Bronchial epithelial cell (primary cell): Measurements from ENCODE around the gene CNN3. TPM values are rescaled to one million over a fixed set of nuclear protein-coding genes. Genes with fewer than 3 reads are reported as not detected.
A peak's percentile ranks its signal among the peaks of the same experiment; 100 is the strongest.
"Not testable (repeated sequence)": the region's sequence is repeated elsewhere in the genome, so short reads cannot be mapped to it uniquely, and the experiment has no call there.

Experiments
- DNase-seq: peaks from one replicate; pipeline ENCODE4 v3.0.0-alpha.2; 2010; ENCODE audit warnings: low read depth
- FAIRE-seq: peaks from 2 replicates; lab custom pipeline; 2011; peaks lifted over from hg19 to GRCh38; lab: Jason Lieb, UNC
- H3K27me3 ChIP-seq: 2 replicates; pipeline ENCODE4 v1.5.1; 2011; ENCODE audit warnings: low read length; ENCODE audit not compliant: control insufficient read depth, insufficient read depth
- H3K36me3 ChIP-seq: 2 replicates; pipeline ENCODE4 v1.5.1; 2011; ENCODE audit warnings: low read length; ENCODE audit not compliant: control insufficient read depth, insufficient read depth
- H3K4me3 ChIP-seq: 2 replicates; pipeline ENCODE4 v1.5.1; 2011; ENCODE audit warnings: mild to moderate bottlenecking, low read depth, low read length, control low read depth
- total RNA-seq: library from RNA; depleted of rRNA; stranded (reverse); fragments of >200 nt; gene quantifications from 2 replicates; pipeline ENCODE4 v1.2.1, GENCODE V29; 2014
- TF ChIP-seq, protein P1 (sequence below): IDR thresholded peaks from 2 replicates; pipeline ENCODE4 v1.5.1; 2011; ENCODE audit warnings: mild to moderate bottlenecking, moderate library complexity, low read length, control low read depth, inconsistent platforms; ENCODE audit not compliant: insufficient read depth, severe bottlenecking

Gene CNN3
- total RNA-seq, 1 donor from 2014 or later = 33.4 TPM

DNA sequence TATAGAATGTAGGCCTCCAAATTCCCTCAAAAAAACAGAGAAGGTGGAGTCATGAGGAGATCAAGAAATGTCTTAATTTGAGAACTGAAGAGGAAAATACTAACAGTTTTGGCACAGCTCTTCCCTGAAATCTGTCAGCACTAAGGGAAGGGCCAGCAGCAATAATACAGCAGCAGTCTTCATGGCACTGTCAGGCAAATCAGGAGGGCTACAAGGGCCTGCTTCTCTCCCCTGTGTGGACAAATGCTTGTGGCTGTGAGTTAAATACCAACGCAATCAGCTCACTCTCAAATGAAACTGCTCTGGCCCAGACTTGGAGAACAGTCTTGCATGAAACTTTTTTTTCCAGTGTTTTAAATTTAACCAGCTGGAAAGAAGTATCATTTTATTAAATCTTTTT is 20.5 kb upstream of the CNN3 start:
- Histone ChIP-seq H3K27me3 (no peaks in the 10 kb centered on the region), H3K36me3 (no peaks in the 10 kb centered on the region), H3K4me3 (no peak overlapping the region)
- no peak for FAIRE-seq
- TF ChIP-seq, protein P1, sequence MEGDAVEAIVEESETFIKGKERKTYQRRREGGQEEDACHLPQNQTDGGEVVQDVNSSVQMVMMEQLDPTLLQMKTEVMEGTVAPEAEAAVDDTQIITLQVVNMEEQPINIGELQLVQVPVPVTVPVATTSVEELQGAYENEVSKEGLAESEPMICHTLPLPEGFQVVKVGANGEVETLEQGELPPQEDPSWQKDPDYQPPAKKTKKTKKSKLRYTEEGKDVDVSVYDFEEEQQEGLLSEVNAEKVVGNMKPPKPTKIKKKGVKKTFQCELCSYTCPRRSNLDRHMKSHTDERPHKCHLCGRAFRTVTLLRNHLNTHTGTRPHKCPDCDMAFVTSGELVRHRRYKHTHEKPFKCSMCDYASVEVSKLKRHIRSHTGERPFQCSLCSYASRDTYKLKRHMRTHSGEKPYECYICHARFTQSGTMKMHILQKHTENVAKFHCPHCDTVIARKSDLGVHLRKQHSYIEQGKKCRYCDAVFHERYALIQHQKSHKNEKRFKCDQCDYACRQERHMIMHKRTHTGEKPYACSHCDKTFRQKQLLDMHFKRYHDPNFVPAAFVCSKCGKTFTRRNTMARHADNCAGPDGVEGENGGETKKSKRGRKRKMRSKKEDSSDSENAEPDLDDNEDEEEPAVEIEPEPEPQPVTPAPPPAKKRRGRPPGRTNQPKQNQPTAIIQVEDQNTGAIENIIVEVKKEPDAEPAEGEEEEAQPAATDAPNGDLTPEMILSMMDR = no peak
- no peak for DNase-seq

DNA sequence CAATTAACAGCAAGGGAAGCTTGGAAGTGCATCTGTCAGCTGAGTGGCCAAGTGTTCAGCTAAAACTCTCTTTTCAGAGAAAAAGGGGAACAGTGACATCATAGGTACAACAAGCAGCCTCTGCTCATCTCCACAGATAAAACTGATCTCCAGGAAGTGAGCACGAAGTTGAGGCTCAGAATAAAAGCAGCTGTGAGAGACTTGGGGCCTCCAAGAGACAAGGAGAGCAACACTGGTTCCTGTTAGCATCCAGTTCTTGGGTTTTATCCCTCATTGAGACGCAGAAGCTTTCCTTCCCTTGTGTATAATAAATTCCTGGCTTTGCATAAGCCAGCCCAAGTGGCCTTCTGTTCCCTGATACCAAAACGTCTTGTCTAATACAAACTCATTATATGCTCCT is 20.0 kb upstream of the CNN3 start:
- no peak overlapping the region for H3K4me3 ChIP-seq
- TF ChIP-seq, protein P1 = no peak
- DNase-seq (no peak), FAIRE-seq (no peak)
- no peaks in the 10 kb centered on the region for H3K27me3 ChIP-seq
- H3K36me3 ChIP-seq = no peaks in the 10 kb centered on the region

DNA sequence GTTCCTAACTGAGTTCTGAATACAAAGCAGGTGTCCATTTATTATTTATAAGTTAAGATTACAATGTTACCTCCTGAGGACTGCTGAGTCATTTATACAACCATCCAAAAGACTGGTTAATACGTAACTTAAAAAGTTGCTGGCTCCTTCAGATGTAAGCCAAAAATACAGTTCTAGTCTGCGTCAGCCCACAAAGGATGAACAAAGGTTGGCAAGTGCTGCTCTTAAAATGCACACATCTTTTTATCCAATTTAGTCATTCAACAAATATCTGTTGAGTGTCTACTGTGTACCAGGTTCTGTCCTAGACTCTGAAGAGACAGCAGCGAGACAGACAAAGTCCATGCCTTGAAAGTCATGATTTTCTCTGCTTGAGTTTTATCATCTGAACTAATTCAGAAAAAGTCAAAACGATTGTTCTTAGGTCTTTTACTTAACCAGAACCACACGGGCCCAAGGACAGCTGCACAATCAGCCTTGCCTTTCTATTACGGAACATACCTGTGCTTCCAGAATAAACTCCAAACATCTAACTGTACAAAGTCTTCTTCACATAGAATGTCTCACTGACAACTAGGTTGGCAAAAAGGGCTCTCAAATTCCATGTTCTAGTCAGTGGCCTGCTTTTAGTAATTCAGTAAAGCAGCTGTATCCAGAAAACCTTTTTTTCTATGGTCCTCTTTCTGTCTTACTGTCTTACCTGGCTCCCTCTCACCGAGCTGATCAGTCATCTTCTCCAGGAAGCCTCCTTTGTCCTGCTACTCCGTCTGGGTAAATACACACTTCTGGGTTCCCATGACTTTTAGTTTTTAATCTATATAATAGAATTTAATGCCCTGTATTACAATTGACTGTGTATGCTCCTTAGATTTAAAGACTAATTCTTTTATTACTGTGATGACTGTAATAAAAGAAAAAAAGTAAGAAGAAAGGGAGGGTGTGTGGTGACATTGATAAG is 15.5 kb upstream of the CNN3 start:
- FAIRE-seq (no peak), DNase-seq (no peak)
- Histone ChIP-seq H3K4me3 (no peak overlapping the region), H3K36me3 (no peaks in the 10 kb centered on the region), H3K27me3 (no peaks in the 10 kb centered on the region)
- TF ChIP-seq, protein P1 = no peak

DNA sequence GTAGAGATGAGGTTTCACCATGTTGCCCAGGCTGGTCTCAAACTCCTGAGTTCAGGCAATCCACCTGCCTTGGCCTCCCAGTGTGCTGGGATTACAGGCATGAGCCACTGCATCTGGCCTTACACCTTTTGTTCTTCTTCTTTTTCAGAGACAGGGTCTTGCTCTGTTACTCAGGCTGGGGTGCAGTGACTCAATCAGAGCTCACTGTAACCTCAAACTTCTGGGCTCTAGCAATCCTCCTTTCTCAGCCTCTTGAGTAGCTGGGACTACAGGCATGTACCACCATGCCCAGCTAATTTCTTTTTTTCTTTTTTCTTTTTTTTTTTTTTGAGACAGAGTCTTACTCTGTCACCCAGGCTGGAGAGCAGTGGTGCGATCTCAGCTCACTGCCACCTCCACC is 14.6 kb upstream of the CNN3 start:
- not testable (repeated sequence) for FAIRE-seq, H3K4me3 ChIP-seq

DNA sequence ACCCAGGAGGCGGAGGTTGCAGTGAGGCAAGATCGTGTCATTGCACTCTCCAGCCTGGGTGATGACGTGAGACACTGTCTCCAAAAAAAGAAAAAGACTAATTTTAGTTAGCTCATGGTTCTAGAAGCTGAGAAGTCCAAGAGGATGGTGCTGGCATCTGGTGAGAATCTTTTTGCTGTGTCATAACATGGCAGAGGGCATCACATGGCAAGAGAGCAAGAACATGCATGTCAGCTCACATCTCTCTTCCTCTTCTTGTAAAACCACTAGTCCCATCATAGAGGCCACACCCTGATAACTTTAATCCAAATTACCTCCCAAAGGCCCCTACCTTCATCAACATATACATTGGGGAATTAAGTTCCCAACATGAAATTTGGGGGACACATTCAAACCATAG is 13.8 kb upstream of the CNN3 start:
- FAIRE-seq (no peak), DNase-seq (peak; percentile 58)
- Histone ChIP-seq H3K36me3 (no peaks in the 10 kb centered on the region), H3K4me3 (no peak overlapping the region), H3K27me3 (no peaks in the 10 kb centered on the region)
- TF ChIP-seq, protein P1 = no peak

More for the DNA sequence above, 14.6 kb upstream of the CNN3 start:
- not testable (repeated sequence) for H3K27me3 ChIP-seq, DNase-seq, H3K36me3 ChIP-seq

DNA sequence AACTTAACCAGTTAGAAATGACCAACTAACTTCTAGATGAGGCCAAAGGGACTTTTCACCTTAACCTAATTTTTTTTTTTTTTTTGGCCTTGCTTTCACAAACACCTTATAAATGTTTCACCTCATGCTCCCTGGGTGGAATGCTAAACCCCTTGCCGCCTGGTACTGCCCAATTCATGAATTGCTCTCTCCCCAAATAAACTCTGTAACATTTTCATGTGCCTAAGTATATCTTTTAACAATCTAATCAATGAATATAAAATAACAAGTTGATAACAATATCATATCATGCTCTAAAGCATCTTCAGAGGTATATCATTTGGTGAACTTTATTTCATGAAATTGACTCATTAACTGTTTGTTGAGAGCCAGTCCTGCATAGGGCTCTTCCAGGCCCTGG is 10.9 kb upstream of the CNN3 start:
- DNase-seq (no peak), FAIRE-seq (no peak)
- TF ChIP-seq, protein P1 = no peak
- H3K4me3 ChIP-seq = no peak overlapping the region
- H3K27me3 ChIP-seq = no peaks in the 10 kb centered on the region
- no peaks in the 10 kb centered on the region for H3K36me3 ChIP-seq
